Activated B cell treated with CpG ODN at 0.5 μM for 24 hours (primary cell): ENCODE results near the gene PLCH1. TPM values are rescaled to one million over a fixed set of nuclear protein-coding genes. Genes with fewer than 3 reads are reported as not detected.

Experiments used
- ATAC-seq: fragments of 200-7000 bp; cut with Tn5 transposase; one replicate; pipeline ENCODE4 v1.10.0; 2021; ENCODE audit warnings: low read depth, mild to moderate bottlenecking, moderate library complexity
- CTCF ChIA-PET: fragments of 350-600 bp; sonication (Branson Sonifier 250); formaldehyde crosslinking; loops from one replicate; lab custom pipeline; 2021; ENCODE audit warnings: antibody characterized with exemption; lab: Charles Lee
- POLR2A ChIA-PET: fragments of 350-600 bp; sonication (Branson Sonifier 250); formaldehyde crosslinking; loops from one replicate; lab custom pipeline; 2021; ENCODE audit warnings: antibody characterized with exemption; lab: Charles Lee
- DNase-seq: peaks from one replicate; pipeline ENCODE4 v3.0.0; 2022
- H3K27ac Mint-ChIP-seq: one replicate; pipeline ENCODE4 v1.8.0; 2020; ENCODE audit warnings: mixed read lengths
- H3K27me3 Mint-ChIP-seq: one replicate; pipeline ENCODE4 v1.8.0; 2021; ENCODE audit warnings: mixed read lengths
- H3K36me3 Mint-ChIP-seq: one replicate; pipeline ENCODE4 v1.8.0; 2021; ENCODE audit warnings: low read depth, mixed read lengths
- H3K4me1 Mint-ChIP-seq: one replicate; pipeline ENCODE4 v1.8.0; 2021; ENCODE audit warnings: mixed read lengths
- H3K4me3 Mint-ChIP-seq: one replicate; pipeline ENCODE4 v1.8.0; 2020; ENCODE audit warnings: mild to moderate bottlenecking, mixed read lengths
- H3K9me3 Mint-ChIP-seq: one replicate; pipeline ENCODE4 v1.8.0; 2020; ENCODE audit warnings: mixed read lengths
- CTCF ChIP-seq: fragments of 200-600 bp; IDR thresholded peaks from one replicate; pipeline ENCODE4 v1.8.0; 2022; ENCODE audit warnings: antibody characterized with exemption, mild to moderate bottlenecking
- intact Hi-C: fragments of 100-400 bp; cut with micrococcal nuclease; formaldehyde crosslinking; loops from one replicate; pipeline ENCODE4 v1.15.1; 2024
- total RNA-seq: library from RNA; stranded (reverse); gene quantifications from 2 replicates; pipeline ENCODE4 v1.2.3, GENCODE V29; 2022

PLCH1 gene
- total RNA-seq, 1 donor from 2014 or later: 0.27 TPM

GRCh38 chr3:155637567-155637966 lies 107.3 kb downstream of the PLCH1 start:
- H3K9me3 Mint-ChIP-seq: no peaks in the 10 kb centered on the region
- intact Hi-C loops: no loop called here
- no peak overlapping the region for H3K4me3 Mint-ChIP-seq
- no peak overlapping the region for H3K27ac Mint-ChIP-seq
- no peaks in the 10 kb centered on the region for H3K27me3 Mint-ChIP-seq
- no peaks in the 10 kb centered on the region for H3K36me3 Mint-ChIP-seq
- ATAC-seq: no peak
- POLR2A ChIA-PET: no interaction called here
- no peak for DNase-seq
- H3K4me1 Mint-ChIP-seq: no peaks in the 10 kb centered on the region
- CTCF ChIA-PET: no interaction called here
- TF ChIP-seq CTCF: no peak

GRCh38 chr3:155635056-155635455 lies 109.8 kb downstream of the PLCH1 start:
- intact Hi-C loops: no loop called here
- H3K27ac Mint-ChIP-seq: no peak overlapping the region
- ChIA-PET POLR2A (no interaction called here), CTCF (no interaction called here)
- H3K36me3 Mint-ChIP-seq: no peaks in the 10 kb centered on the region
- no peaks in the 10 kb centered on the region for H3K9me3 Mint-ChIP-seq
- DNase-seq: no peak
- H3K4me1 Mint-ChIP-seq: no peaks in the 10 kb centered on the region
- ATAC-seq: no peak
- no peak overlapping the region for H3K4me3 Mint-ChIP-seq
- no peak for TF ChIP-seq CTCF
- peaks cover 2% of the 10 kb centered on the region for H3K27me3 Mint-ChIP-seq

DNA sequence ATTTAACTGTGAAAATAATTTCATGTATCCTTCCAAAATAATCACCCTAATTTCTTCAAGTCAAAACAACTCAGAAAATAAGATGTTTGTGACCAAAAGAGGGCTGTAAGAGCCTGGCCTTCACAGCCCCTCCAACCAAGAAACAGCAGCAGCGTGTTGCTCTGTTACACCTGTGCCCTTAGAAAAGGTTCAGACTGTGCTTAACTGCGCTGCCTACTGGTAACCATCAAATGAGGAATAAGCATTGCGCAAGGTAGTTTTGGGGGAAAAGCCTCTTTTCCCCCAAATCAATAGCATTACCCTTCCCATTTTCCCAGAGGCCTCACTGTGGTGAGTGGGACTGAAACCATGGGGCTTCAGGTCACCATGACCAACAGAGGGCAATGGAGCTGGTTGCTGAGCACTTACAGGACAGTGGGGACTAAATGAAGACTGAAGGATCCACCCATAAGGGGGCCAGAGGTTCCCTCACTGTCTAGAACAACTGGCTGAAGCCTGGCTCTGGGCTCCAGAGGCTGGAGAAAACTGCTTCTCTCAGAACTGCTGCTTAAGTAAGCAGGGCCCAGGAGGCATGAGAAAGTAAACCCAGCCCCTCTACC lies 110.7 kb downstream of the PLCH1 start:
- no peaks in the 10 kb centered on the region for H3K4me1 Mint-ChIP-seq
- ChIA-PET CTCF (no interaction called here), POLR2A (no interaction called here)
- TF ChIP-seq CTCF: no peak
- H3K27ac Mint-ChIP-seq: no peak overlapping the region
- ATAC-seq (no peak), DNase-seq (no peak)
- no peaks in the 10 kb centered on the region for H3K36me3 Mint-ChIP-seq
- H3K4me3 Mint-ChIP-seq: no peak overlapping the region
- peaks cover 2% of the 10 kb centered on the region for H3K27me3 Mint-ChIP-seq
- intact Hi-C loops: no loop called here
- H3K9me3 Mint-ChIP-seq: no peaks in the 10 kb centered on the region

- Mint-ChIP-seq H3K9me3 (no peaks in the 10 kb centered on the region), H3K27me3 (peaks cover 2% of the 10 kb centered on the region), H3K36me3 (no peaks in the 10 kb centered on the region), H3K4me3 (no peak overlapping the region), H3K4me1 (no peaks in the 10 kb centered on the region), H3K27ac (no peak overlapping the region)
- CTCF ChIA-PET: no interaction called here
- POLR2A ChIA-PET: no interaction called here
- TF ChIP-seq CTCF: no peak
- ATAC-seq (no peak), DNase-seq (no peak)
- intact Hi-C loops: no loop called here
Measured at GRCh38 chr3:155631323-155632019, 113.4 kb downstream of the PLCH1 start.

GRCh38 chr3:155629556-155629955 lies 115.3 kb downstream of the PLCH1 start:
- intact Hi-C loops: no loop called here
- CTCF ChIA-PET: no interaction called here
- H3K4me3 Mint-ChIP-seq: no peak overlapping the region
- H3K36me3 Mint-ChIP-seq: no peaks in the 10 kb centered on the region
- TF ChIP-seq CTCF: no peak
- DNase-seq (no peak), ATAC-seq (no peak)
- H3K27ac Mint-ChIP-seq: no peak overlapping the region
- peaks cover 2% of the 10 kb centered on the region for H3K27me3 Mint-ChIP-seq
- H3K4me1 Mint-ChIP-seq: no peaks in the 10 kb centered on the region
- POLR2A ChIA-PET: no interaction called here
- no peaks in the 10 kb centered on the region for H3K9me3 Mint-ChIP-seq
